ENCODE data around the gene FRMD7.

DNA sequence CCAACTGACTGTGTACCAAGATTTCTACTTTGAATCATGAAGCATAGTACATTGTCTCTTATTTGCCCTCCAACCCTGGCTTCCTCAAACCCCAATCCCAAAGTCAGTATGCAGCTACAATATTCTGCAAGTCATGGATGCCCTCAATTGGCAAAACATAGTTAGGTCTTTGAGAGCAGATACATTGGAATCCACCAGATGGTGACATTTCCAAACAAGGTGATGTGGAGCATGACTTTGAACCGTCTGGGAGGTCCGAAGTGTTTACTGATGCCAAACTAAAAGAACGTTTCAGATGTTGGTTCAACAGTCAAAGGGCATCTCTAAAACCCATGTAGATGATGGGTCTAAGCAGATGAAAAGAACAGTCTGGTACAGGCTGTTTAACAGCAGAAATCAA lies 43.7 kb upstream of the FRMD7 start:
- TF ChIP-seq POLR2AphosphoS5 (IDR thresholded peaks at IDR 0.05; ENCODE audit: borderline replicate concordance, low read depth, low read length) (no peak), EZH2 (IDR thresholded peaks at IDR 0.05) (no peak), FOXP2 (optimal IDR thresholded peaks at IDR 0.05; ENCODE audit: control extremely low read depth, extremely low read length, insufficient read depth) (no peak)

Data from SK-N-MC (cell line).